NT2/D1 (cell line): Measurements from ENCODE around the gene KRTAP10-4.
"Not testable (repeated sequence)": the region's sequence is repeated elsewhere in the genome, so short reads cannot be mapped to it uniquely, and the experiment has no call there.

Experiments used
- DNase-seq: peaks from one replicate; pipeline ENCODE4 v3.0.0-alpha.2; 2011; ENCODE audit warnings: low read depth, low spot score
- H3K27me3 ChIP-seq: 2 replicates; pipeline ENCODE4 v1.6.0; 2011; ENCODE audit warnings: mild to moderate bottlenecking; ENCODE audit not compliant: insufficient read length, insufficient read depth
- H3K36me3 ChIP-seq: 2 replicates; pipeline ENCODE4 v1.6.1; 2011; ENCODE audit warnings: mild to moderate bottlenecking, low read length, mixed read lengths; ENCODE audit not compliant: insufficient read depth, insufficient read length
- H3K4me1 ChIP-seq: 2 replicates; pipeline ENCODE4 v1.5.1; 2011; ENCODE audit not compliant: insufficient read depth, insufficient read length
- H3K4me3 ChIP-seq: 2 replicates; pipeline ENCODE4 v1.5.1; 2011; ENCODE audit warnings: low read depth; ENCODE audit not compliant: insufficient read length
- H3K9ac ChIP-seq: 2 replicates; pipeline ENCODE4 v1.6.0; 2011; ENCODE audit warnings: low read depth; ENCODE audit not compliant: insufficient read length
- H3K9me3 ChIP-seq: 2 replicates; pipeline ENCODE4 v1.5.1; 2011; ENCODE audit warnings: mild to moderate bottlenecking, low read length; ENCODE audit not compliant: insufficient read depth
- SUZ12 ChIP-seq: IDR thresholded peaks from 2 replicates; pipeline ENCODE4 v1.6.1; 2011; ENCODE audit not compliant: insufficient read length, insufficient read depth; ENCODE audit errors: extremely low read depth
- YY1 ChIP-seq: IDR thresholded peaks from 2 replicates; pipeline ENCODE4 v1.6.1; 2011; ENCODE audit not compliant: insufficient read length, insufficient read depth
- ZNF274 ChIP-seq: IDR thresholded peaks from 2 replicates; pipeline ENCODE4 v1.6.1; 2011; ENCODE audit warnings: mild to moderate bottlenecking, low read depth, low read length

Gene KRTAP10-4

GRCh38 chr21:44585892-44586291, 12.4 kb downstream of the KRTAP10-4 start:
- Histone ChIP-seq H3K4me3 (no peak overlapping the region), H3K27me3 (no peaks in the 10 kb centered on the region), H3K9me3 (peaks cover 9% of the 10 kb centered on the region), H3K36me3 (no peaks in the 10 kb centered on the region), H3K4me1 (peaks cover 4% of the 10 kb centered on the region), H3K9ac (no peak overlapping the region)
- no peak for DNase-seq
- no peak for TF ChIP-seq ZNF274
- no peak for TF ChIP-seq SUZ12
- TF ChIP-seq YY1: no peak

DNA sequence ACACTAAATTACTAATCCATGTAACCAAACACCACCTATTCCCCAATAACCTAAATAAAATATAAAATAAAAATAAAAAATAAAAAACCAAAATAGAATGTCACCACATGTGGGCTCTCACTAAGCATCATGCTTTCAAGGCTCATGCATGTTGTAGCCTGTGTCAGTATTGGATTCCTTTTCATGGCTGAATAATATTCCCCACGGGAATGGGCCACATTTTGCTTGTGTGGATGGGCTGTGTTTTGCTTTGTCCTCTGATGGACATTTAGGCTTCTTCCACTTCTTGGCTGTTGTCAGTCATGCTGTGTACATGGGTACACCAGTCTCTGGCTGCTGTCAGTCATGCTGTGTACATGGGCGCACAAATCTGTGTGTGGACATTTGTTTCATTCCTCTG, 15.6 kb downstream of the KRTAP10-4 start:
- no peak for DNase-seq
- Histone ChIP-seq H3K4me1 (peaks cover 11% of the 10 kb centered on the region), H3K27me3 (no peaks in the 10 kb centered on the region), H3K9ac (no peak overlapping the region), H3K9me3 (no peaks in the 10 kb centered on the region), H3K36me3 (no peaks in the 10 kb centered on the region), H3K4me3 (no peak overlapping the region)
- no peak for TF ChIP-seq ZNF274
- no peak for TF ChIP-seq SUZ12
- no peak for TF ChIP-seq YY1

DNA sequence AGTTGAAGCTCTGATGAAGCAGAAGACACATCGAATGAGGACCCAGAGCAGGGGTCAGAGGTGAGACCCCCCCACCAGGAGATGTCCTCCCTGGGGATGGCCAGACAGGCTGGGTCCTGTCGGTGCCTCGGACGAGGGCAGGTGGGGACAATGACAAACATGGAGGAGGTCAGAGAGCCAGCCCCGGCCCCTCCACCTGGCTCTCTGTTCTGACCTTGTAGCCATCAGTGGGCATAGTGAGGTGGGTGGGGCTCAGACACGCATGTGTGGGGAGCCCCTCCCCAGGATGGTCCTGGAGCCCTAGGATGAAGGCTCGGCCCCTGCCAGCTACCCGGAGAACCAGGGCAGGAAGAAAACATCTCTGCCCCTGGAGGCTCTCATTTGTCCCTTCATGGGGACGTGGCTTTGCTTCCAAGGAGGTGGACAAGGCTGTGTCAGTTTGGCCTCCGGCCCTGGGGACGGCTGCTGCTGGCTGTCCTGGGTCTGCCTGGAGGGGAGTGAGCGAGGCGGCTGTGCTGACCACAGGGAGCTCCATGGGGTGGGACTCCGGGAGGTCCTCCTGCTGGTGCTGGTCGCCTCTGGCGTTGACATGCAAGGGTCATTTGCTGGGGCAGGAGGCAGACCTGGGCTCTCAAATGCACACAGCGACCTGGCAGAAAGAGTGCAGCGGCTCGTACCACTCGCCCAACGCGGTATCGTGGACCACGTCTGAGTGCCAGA, 16.2 kb downstream of the KRTAP10-4 start:
- TF ChIP-seq YY1 (no peak), ZNF274 (no peak), SUZ12 (no peak)
- Histone ChIP-seq H3K9ac (peak overlapping the region; percentile 16), H3K36me3 (no peaks in the 10 kb centered on the region), H3K27me3 (no peaks in the 10 kb centered on the region), H3K4me3 (no peak overlapping the region), H3K4me1 (peaks cover 11% of the 10 kb centered on the region), H3K9me3 (no peaks in the 10 kb centered on the region)
- DNase-seq: no peak

DNA sequence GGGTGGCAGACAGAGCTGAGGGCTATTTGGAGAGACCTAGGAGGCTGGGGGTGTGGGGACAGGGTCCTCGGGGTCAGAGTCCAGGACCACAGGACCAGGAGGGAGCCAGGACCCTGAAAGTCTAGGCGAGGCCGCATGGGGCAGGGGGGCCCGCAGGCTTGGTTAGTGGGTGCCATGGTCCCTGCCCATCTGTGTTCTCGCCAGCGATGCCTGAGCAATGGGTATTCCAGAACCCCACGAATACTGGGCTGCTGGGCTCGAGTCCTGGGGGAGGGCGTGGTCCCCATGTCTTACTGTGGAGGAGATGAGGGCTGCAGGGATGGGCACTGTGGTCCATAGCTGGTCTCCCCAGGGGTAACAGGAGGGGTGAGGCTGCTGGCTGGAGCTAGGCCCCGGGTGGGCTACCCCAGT, 16.8 kb downstream of the KRTAP10-4 start:
- H3K4me1 ChIP-seq: peaks cover 11% of the 10 kb centered on the region
- H3K9ac ChIP-seq: peak overlapping the region; percentile 16
- TF ChIP-seq ZNF274: no peak
- TF ChIP-seq YY1: no peak
- no peak for TF ChIP-seq SUZ12

GRCh38 chr21:44590897-44591800, 17.6 kb downstream of the KRTAP10-4 start:
- H3K9me3 ChIP-seq, H3K9ac ChIP-seq, DNase-seq, H3K36me3 ChIP-seq, H3K27me3 ChIP-seq, H3K4me3 ChIP-seq: not testable (repeated sequence)
- H3K4me1 ChIP-seq: peaks cover 11% of the 10 kb centered on the region

More for the DNA sequence above, 16.8 kb downstream of the KRTAP10-4 start:
- no peaks in the 10 kb centered on the region for H3K27me3 ChIP-seq
- no peaks in the 10 kb centered on the region for H3K36me3 ChIP-seq
- no peaks in the 10 kb centered on the region for H3K9me3 ChIP-seq
- DNase-seq: no peak
- no peak overlapping the region for H3K4me3 ChIP-seq

GRCh38 chr21:44591801-44592130, 18.2 kb downstream of the KRTAP10-4 start:
- H3K36me3 ChIP-seq, H3K9ac ChIP-seq, H3K9me3 ChIP-seq, H3K4me3 ChIP-seq, H3K27me3 ChIP-seq, DNase-seq: not testable (repeated sequence)
- H3K4me1 ChIP-seq: peaks cover 11% of the 10 kb centered on the region

- no peaks in the 10 kb centered on the region for H3K27me3 ChIP-seq
- H3K9me3 ChIP-seq: no peaks in the 10 kb centered on the region
- H3K4me1 ChIP-seq: peaks cover 11% of the 10 kb centered on the region
- TF ChIP-seq ZNF274: no peak
- TF ChIP-seq SUZ12: no peak
- no peak for TF ChIP-seq YY1
- H3K4me3 ChIP-seq: no peak within 1 kb of the TSS
- no peak for DNase-seq
- no peaks in the 10 kb centered on the region for H3K36me3 ChIP-seq
- H3K9ac ChIP-seq: no peak within 1 kb of the TSS
Measured at GRCh38 chr21:44592446-44593311, 19.1 kb downstream of the KRTAP10-4 start, which contains the start of gene KRTAP10-6. Gene KRTAP10-6 (minus strand): TSS chr21:44592505. CDS start chr21:44592484, 21 bp downstream.
